GM23338 (cell line): ENCODE results near the gene HSPA12A. TPM values are rescaled to one million over a fixed set of nuclear protein-coding genes. Genes with fewer than 3 reads are reported as not detected.

Experiments
- ATAC-seq: fragments of 200-7000 bp; cut with Tn5 transposase; 3 replicates; pipeline ENCODE4 v1.9.1; 2020
- DNase-seq: peaks from one replicate; pipeline ENCODE4 v3.0.0-alpha.2; 2015; ENCODE audit warnings: low spot score
- H2AFZ ChIP-seq: fragments of 200-600 bp; sonication (generic); 2 replicates; pipeline ENCODE4 v1.8.0; 2016; ENCODE audit warnings: antibody characterized with exemption, mild to moderate bottlenecking, moderate library complexity
- H3F3A ChIP-seq: fragments of 200-600 bp; sonication (generic); replicated peaks from 2 replicates; pipeline ENCODE4 v1.8.0; 2017; ENCODE audit warnings: antibody characterized with exemption, mixed run types, low read depth
- H3K27ac ChIP-seq: fragments of 200-600 bp; sonication (generic); 2 replicates; pipeline ENCODE4 v1.6.1; 2016; ENCODE audit warnings: low read depth
- H3K27me3 ChIP-seq: fragments of 200-600 bp; sonication (generic); 2 replicates; pipeline ENCODE4 v1.8.0; 2016; ENCODE audit warnings: mild to moderate bottlenecking, mixed run types, moderate library complexity; ENCODE audit not compliant: insufficient read depth
- H3K36me3 ChIP-seq: fragments of 200-600 bp; sonication (generic); 2 replicates; pipeline ENCODE4 v1.8.0; 2016; ENCODE audit warnings: mild to moderate bottlenecking; ENCODE audit not compliant: insufficient read depth
- H3K4me1 ChIP-seq: fragments of 200-600 bp; sonication (generic); 2 replicates; pipeline ENCODE4 v1.8.0; 2016; ENCODE audit warnings: mild to moderate bottlenecking, moderate library complexity; ENCODE audit not compliant: insufficient read depth
- H3K4me2 ChIP-seq: fragments of 200-600 bp; sonication (generic); 2 replicates; pipeline ENCODE4 v1.7.1; 2017; ENCODE audit warnings: mixed run types
- H3K4me3 ChIP-seq: fragments of 200-600 bp; sonication (generic); 2 replicates; pipeline ENCODE4 v1.6.1; 2016; ENCODE audit warnings: mixed run types
- H3K79me2 ChIP-seq: fragments of 200-600 bp; sonication (generic); replicated peaks from 2 replicates; pipeline ENCODE4 v1.8.0; 2017; ENCODE audit warnings: mild to moderate bottlenecking; ENCODE audit not compliant: insufficient read depth
- H3K9me2 ChIP-seq: fragments of 200-600 bp; sonication (generic); 2 replicates; pipeline ENCODE4 v1.8.0; 2017; ENCODE audit not compliant: insufficient read depth
- H4K20me1 ChIP-seq: fragments of 200-600 bp; sonication (generic); replicated peaks from 2 replicates; pipeline ENCODE4 v1.8.0; 2017; ENCODE audit warnings: mild to moderate bottlenecking; ENCODE audit not compliant: insufficient read depth
- H3K27ac Mint-ChIP-seq: 2 replicates; pipeline ENCODE4 v1.8.0; 2020; ENCODE audit warnings: inconsistent platforms, mild to moderate bottlenecking, moderate library complexity, mixed read lengths
- H3K27me3 Mint-ChIP-seq: 3 replicates; pipeline ENCODE4 v1.8.0; 2022; ENCODE audit warnings: low read depth, mild to moderate bottlenecking, moderate library complexity, mixed read lengths, inconsistent platforms; ENCODE audit not compliant: insufficient read depth, poor library complexity
- H3K36me3 Mint-ChIP-seq: 3 replicates; pipeline ENCODE4 v1.8.0; 2021; ENCODE audit warnings: low read depth, mild to moderate bottlenecking, inconsistent platforms, moderate library complexity, mixed read lengths
- H3K4me1 Mint-ChIP-seq: 3 replicates; pipeline ENCODE4 v1.8.0; 2020; ENCODE audit warnings: mild to moderate bottlenecking, inconsistent platforms, mixed read lengths
- H3K4me3 Mint-ChIP-seq: 3 replicates; pipeline ENCODE4 v1.8.0; 2021; ENCODE audit warnings: moderate library complexity, mild to moderate bottlenecking, inconsistent platforms, mixed read lengths
- H3K9me3 Mint-ChIP-seq: 3 replicates; pipeline ENCODE4 v1.8.0; 2020; ENCODE audit warnings: moderate library complexity, mild to moderate bottlenecking, inconsistent platforms, mixed read lengths
- CREB1 ChIP-seq: fragments of 250-450 bp; sonication (Bioruptor Pico); IDR thresholded peaks from 2 replicates; pipeline ENCODE4 v1.5.0; 2020; ENCODE audit warnings: low read depth, mild to moderate bottlenecking, moderate library complexity
- CTCF ChIP-seq, 2 experiments: fragments of 200-600 bp in 1 of 2; sonication (generic) in 1 of 2; conservative IDR thresholded peaks; 2 replicates each; pipeline versions ENCODE4 v1.5.1 to v1.6.1; 2016 to 2017; ENCODE audit warnings: antibody characterized with exemption in 2 of 2, low read depth in 2 of 2, mild to moderate bottlenecking in 2 of 2, moderate library complexity in 1 of 2
- ETS1 ChIP-seq: IDR thresholded peaks from 2 replicates; pipeline ENCODE4 v1.6.1; 2016; ENCODE audit warnings: antibody characterized with exemption
- EZH2 ChIP-seq: fragments of 200-600 bp; sonication (generic); IDR thresholded peaks from one replicate; pipeline ENCODE4 v1.8.0; 2017; ENCODE audit warnings: antibody characterized with exemption, mild to moderate bottlenecking, low read depth; ENCODE audit not compliant: unreplicated experiment
- EZH2phosphoT487 ChIP-seq: fragments of 200-600 bp; sonication (generic); IDR thresholded peaks from one replicate; pipeline ENCODE4 v1.8.1; 2018; ENCODE audit warnings: antibody characterized with exemption; ENCODE audit not compliant: unreplicated experiment
- JUNB ChIP-seq: IDR thresholded peaks from one replicate; pipeline ENCODE4 v1.6.1; 2016; ENCODE audit warnings: antibody characterized with exemption; ENCODE audit not compliant: unreplicated experiment
- NANOG ChIP-seq: IDR thresholded peaks from 2 replicates; pipeline ENCODE4 v1.6.1; 2016; ENCODE audit warnings: antibody characterized with exemption, borderline replicate concordance
- POLR2AphosphoS5 ChIP-seq: IDR thresholded peaks from 2 replicates; pipeline ENCODE4 v1.6.1; 2016; ENCODE audit warnings: antibody characterized with exemption, low read depth
- REST ChIP-seq: IDR thresholded peaks from one replicate; pipeline ENCODE4 v1.6.1; 2018; ENCODE audit warnings: antibody characterized with exemption; ENCODE audit not compliant: unreplicated experiment
- STAT1 ChIP-seq: IDR thresholded peaks from one replicate; pipeline ENCODE4 v1.6.1; 2016; ENCODE audit warnings: antibody characterized with exemption; ENCODE audit not compliant: unreplicated experiment
- ZNF114 ChIP-seq: fragments of 250-450 bp; sonication (Bioruptor Pico); IDR thresholded peaks from 2 replicates; pipeline ENCODE4 v1.5.0; 2020; ENCODE audit warnings: mild to moderate bottlenecking, moderate library complexity
- ZNF331 ChIP-seq: fragments of 250-450 bp; sonication (Bioruptor Pico); IDR thresholded peaks from 2 replicates; pipeline ENCODE4 v1.5.0; 2020; ENCODE audit warnings: low read depth, mild to moderate bottlenecking, moderate library complexity
- polyA plus RNA-seq: library from polyadenylated mRNA; unstranded; fragments of >200 nt; fragmentation: Nextera tagmentation; extraction: Ambion mirVana; gene quantifications from 2 replicates; pipeline ENCODE4 v1.2.1, GENCODE V29; 2016
- total RNA-seq: library from RNA; depleted of rRNA; stranded (reverse); fragments of >200 nt; shearing (Covaris generic); gene quantifications from 2 replicates; pipeline ENCODE4 v1.2.3, GENCODE V29; 2014
- TF ChIP-seq, protein P1 (sequence below): fragments of 250-450 bp; sonication (Bioruptor Pico); IDR thresholded peaks from 2 replicates; pipeline ENCODE4 v1.5.0; 2020; ENCODE audit warnings: mild to moderate bottlenecking, moderate library complexity

The HSPA12A gene
- total and polyA plus RNA-seq, 2 experiments from 2014 or later = 4.4 to 6.3 TPM

- Mint-ChIP-seq H3K9me3 (peaks cover 2% of the 10 kb centered on the region; the same call in 1 of the 3 replicates), H3K27me3 (peaks cover 4% of the 10 kb centered on the region), H3K36me3 (no peaks in the 10 kb centered on the region), H3K27ac (no peak overlapping the region), H3K4me3 (no peak overlapping the region), H3K4me1 (no peaks in the 10 kb centered on the region; the same call in 2 of the 3 replicates)
- ATAC-seq (no peak), DNase-seq (no peak)
- 0 out of 2 replicates have a peak, but pooled peaks cover 3% of the 10 kb centered on the region for H3K9me2 ChIP-seq
- no peak overlapping the region for H3K4me2 ChIP-seq
- H3K4me1 ChIP-seq = no peaks in the 10 kb centered on the region
- no peak overlapping the region for H3K4me3 ChIP-seq
- no peaks in the 10 kb centered on the region for H3K27me3 ChIP-seq
- H2AFZ ChIP-seq = no peak overlapping the region
- no peak overlapping the region for H3K27ac ChIP-seq
- no peak for TF ChIP-seq JUNB
- TF ChIP-seq NANOG = no peak
- TF ChIP-seq ETS1 = no peak
- TF ChIP-seq CTCF (conservative IDR thresholded peaks at IDR 0.05; ENCODE audit: low read depth in 2 of 2) = no peak
- no peak for TF ChIP-seq EZH2phosphoT487
- no peak for TF ChIP-seq CREB1 (CRISPR knock-in tag)
- TF ChIP-seq STAT1 = no peak
- TF ChIP-seq, protein P1, sequence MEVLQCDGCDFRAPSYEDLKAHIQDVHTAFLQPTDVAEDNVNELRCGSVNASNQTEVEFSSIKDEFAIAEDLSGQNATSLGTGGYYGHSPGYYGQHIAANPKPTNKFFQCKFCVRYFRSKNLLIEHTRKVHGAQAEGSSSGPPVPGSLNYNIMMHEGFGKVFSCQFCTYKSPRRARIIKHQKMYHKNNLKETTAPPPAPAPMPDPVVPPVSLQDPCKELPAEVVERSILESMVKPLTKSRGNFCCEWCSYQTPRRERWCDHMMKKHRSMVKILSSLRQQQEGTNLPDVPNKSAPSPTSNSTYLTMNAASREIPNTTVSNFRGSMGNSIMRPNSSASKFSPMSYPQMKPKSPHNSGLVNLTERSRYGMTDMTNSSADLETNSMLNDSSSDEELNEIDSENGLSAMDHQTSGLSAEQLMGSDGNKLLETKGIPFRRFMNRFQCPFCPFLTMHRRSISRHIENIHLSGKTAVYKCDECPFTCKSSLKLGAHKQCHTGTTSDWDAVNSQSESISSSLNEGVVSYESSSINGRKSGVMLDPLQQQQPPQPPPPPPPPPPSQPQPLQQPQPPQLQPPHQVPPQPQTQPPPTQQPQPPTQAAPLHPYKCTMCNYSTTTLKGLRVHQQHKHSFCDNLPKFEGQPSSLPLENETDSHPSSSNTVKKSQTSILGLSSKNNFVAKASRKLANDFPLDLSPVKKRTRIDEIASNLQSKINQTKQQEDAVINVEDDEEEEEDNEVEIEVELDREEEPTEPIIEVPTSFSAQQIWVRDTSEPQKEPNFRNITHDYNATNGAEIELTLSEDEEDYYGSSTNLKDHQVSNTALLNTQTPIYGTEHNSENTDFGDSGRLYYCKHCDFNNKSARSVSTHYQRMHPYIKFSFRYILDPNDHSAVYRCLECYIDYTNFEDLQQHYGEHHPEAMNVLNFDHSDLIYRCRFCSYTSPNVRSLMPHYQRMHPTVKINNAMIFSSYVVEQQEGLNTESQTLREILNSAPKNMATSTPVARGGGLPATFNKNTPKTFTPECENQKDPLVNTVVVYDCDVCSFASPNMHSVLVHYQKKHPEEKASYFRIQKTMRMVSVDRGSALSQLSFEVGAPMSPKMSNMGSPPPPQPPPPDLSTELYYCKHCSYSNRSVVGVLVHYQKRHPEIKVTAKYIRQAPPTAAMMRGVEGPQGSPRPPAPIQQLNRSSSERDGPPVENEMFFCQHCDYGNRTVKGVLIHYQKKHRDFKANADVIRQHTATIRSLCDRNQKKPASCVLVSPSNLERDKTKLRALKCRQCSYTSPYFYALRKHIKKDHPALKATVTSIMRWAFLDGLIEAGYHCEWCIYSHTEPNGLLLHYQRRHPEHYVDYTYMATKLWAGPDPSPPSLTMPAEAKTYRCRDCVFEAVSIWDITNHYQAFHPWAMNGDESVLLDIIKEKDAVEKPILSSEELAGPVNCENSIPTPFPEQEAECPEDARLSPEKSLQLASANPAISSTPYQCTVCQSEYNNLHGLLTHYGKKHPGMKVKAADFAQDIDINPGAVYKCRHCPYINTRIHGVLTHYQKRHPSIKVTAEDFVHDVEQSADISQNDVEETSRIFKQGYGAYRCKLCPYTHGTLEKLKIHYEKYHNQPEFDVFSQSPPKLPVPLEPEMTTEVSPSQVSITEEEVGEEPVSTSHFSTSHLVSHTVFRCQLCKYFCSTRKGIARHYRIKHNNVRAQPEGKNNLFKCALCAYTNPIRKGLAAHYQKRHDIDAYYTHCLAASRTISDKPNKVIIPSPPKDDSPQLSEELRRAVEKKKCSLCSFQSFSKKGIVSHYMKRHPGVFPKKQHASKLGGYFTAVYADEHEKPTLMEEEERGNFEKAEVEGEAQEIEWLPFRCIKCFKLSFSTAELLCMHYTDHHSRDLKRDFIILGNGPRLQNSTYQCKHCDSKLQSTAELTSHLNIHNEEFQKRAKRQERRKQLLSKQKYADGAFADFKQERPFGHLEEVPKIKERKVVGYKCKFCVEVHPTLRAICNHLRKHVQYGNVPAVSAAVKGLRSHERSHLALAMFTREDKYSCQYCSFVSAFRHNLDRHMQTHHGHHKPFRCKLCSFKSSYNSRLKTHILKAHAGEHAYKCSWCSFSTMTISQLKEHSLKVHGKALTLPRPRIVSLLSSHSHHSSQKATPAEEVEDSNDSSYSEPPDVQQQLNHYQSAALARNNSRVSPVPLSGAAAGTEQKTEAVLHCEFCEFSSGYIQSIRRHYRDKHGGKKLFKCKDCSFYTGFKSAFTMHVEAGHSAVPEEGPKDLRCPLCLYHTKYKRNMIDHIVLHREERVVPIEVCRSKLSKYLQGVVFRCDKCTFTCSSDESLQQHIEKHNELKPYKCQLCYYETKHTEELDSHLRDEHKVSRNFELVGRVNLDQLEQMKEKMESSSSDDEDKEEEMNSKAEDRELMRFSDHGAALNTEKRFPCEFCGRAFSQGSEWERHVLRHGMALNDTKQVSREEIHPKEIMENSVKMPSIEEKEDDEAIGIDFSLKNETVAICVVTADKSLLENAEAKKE (CRISPR knock-in tag) = no peak
- TF ChIP-seq ZNF114 = no peak
- no peak for TF ChIP-seq POLR2AphosphoS5
- no peak for TF ChIP-seq EZH2
- TF ChIP-seq REST = no peak
- TF ChIP-seq ZNF331 (CRISPR knock-in tag) = no peak
- H3K79me2 ChIP-seq = no peaks in the 10 kb centered on the region
- no peaks in the 10 kb centered on the region for H3K36me3 ChIP-seq
- H4K20me1 ChIP-seq = no peaks in the 10 kb centered on the region
- no peaks in the 10 kb centered on the region for H3F3A ChIP-seq
Measured at GRCh38 chr10:116653885-116654284, 88.5 kb downstream of the HSPA12A start.
